OCI-LY7 (cell line): ENCODE measurements around the gene SPIC. TPM values are rescaled to one million over a fixed set of nuclear protein-coding genes. Genes with fewer than 3 reads are reported as not detected.
"Not testable (repeated sequence)": the region's sequence is repeated elsewhere in the genome, so short reads cannot be mapped to it uniquely, and the experiment has no call there.

Experiments
- BruUV-seq: library from RNA; stranded (reverse); fragments of 400-500 nt; replicated peaks from 2 replicates; lab custom pipeline; 2021; lab: Mats Ljungman, UMichigan
- CTCF ChIA-PET: fragments of 300-600 bp; sonication (Branson Sonifier 250); formaldehyde crosslinking; loops from one replicate; lab custom pipeline; 2022; ENCODE audit warnings: antibody characterized with exemption; ENCODE audit not compliant: unreplicated experiment; lab: Charles Lee
- POLR2A ChIA-PET: fragments of 300-600 bp; sonication (Branson Sonifier 250); formaldehyde crosslinking; loops from one replicate; lab custom pipeline; 2022; ENCODE audit warnings: antibody characterized with exemption; lab: Charles Lee
- DNase-seq: peaks from one replicate; pipeline ENCODE4 v3.0.0-alpha.2; 2015; ENCODE audit warnings: low spot score
- H2AFZ ChIP-seq: fragments of 200-600 bp; sonication (generic), shearing (Covaris generic); 2 replicates; pipeline ENCODE4 v1.6.1; 2014; ENCODE audit warnings: mild to moderate bottlenecking, antibody characterized with exemption, low read length, moderate library complexity
- H3K27ac ChIP-seq: fragments of 200-600 bp; sonication (generic); 2 replicates; pipeline ENCODE4 v1.5.1; 2014; ENCODE audit warnings: mixed run types, low read depth, mild to moderate bottlenecking, moderate library complexity, low read length, inconsistent platforms; ENCODE audit not compliant: poor library complexity, severe bottlenecking
- H3K36me3 ChIP-seq: fragments of 200-600 bp; sonication (generic); 2 replicates; pipeline ENCODE4 v1.6.1; 2014; ENCODE audit warnings: mild to moderate bottlenecking, antibody characterized with exemption, low read length, moderate library complexity, mixed read lengths; ENCODE audit not compliant: insufficient read depth
- H3K4me1 ChIP-seq: fragments of 200-600 bp; sonication (generic); 2 replicates; pipeline ENCODE4 v1.5.1; 2014; ENCODE audit warnings: mild to moderate bottlenecking, low read length; ENCODE audit not compliant: insufficient read depth, poor library complexity, severe bottlenecking
- H3K4me2 ChIP-seq: fragments of 200-600 bp; sonication (generic); 2 replicates; pipeline ENCODE4 v1.6.1; 2014; ENCODE audit warnings: mild to moderate bottlenecking, low read length
- H3K4me3 ChIP-seq: fragments of 200-600 bp; sonication (generic); 2 replicates; pipeline ENCODE4 v1.5.1; 2014; ENCODE audit warnings: mild to moderate bottlenecking, low read depth, low read length; ENCODE audit not compliant: poor library complexity, severe bottlenecking
- H3K79me2 ChIP-seq: fragments of 200-600 bp; sonication (generic); 2 replicates; pipeline ENCODE4 v1.6.1; 2016; ENCODE audit warnings: low read depth, mild to moderate bottlenecking, low read length, moderate library complexity, mixed read lengths; ENCODE audit not compliant: insufficient read depth
- H3K9me2 ChIP-seq: fragments of 200-600 bp; sonication (generic); 2 replicates; pipeline ENCODE4 v1.6.1; 2016; ENCODE audit warnings: mild to moderate bottlenecking, low read length, mixed read lengths; ENCODE audit not compliant: insufficient read depth
- H3K9me3 ChIP-seq: fragments of 200-600 bp; sonication (generic); 2 replicates; pipeline ENCODE4 v1.6.1; 2014; ENCODE audit warnings: mild to moderate bottlenecking, mixed run types, low read length, mixed read lengths
- H4K20me1 ChIP-seq: fragments of 200-600 bp; sonication (generic); 2 replicates; pipeline ENCODE4 v1.6.1; 2014; ENCODE audit warnings: mild to moderate bottlenecking, antibody characterized with exemption, low read length, moderate library complexity, mixed read lengths; ENCODE audit not compliant: insufficient read depth
- CTCF ChIP-seq: fragments of 200-600 bp; sonication (generic); conservative IDR thresholded peaks from 2 replicates; pipeline ENCODE4 v1.5.1; 2014; ENCODE audit warnings: mild to moderate bottlenecking, antibody characterized with exemption, low read length, moderate library complexity, mixed read lengths
- EZH2phosphoT487 ChIP-seq: fragments of 200-600 bp; sonication (generic); IDR thresholded peaks from 2 replicates; pipeline ENCODE4 v1.6.1; 2018; ENCODE audit warnings: low read depth, borderline replicate concordance, mild to moderate bottlenecking, mixed run types, antibody characterized with exemption, low read length, moderate library complexity, mixed read lengths
- intact Hi-C: fragments of 100-400 bp; cut with micrococcal nuclease; formaldehyde crosslinking; loops from one replicate; pipeline ENCODE4 v1.10.0; 2022; ENCODE audit not compliant: unreplicated experiment
- total RNA-seq, 2 experiments: library from RNA; depleted of rRNA in 1 of 2; stranded (reverse); fragments of >200 nt in 1 of 2; shearing (Covaris generic) in 1 of 2; gene quantifications; 2 replicates each; pipeline ENCODE4 v1.2.3, GENCODE V29; 2014 to 2022

Gene SPIC
- total RNA-seq, 2 experiments from 2014 or later = not detected

- peaks cover 3% of the 10 kb centered on the region for H3K4me1 ChIP-seq
- DNase-seq = no peak
- H3K9me3 ChIP-seq = no peaks in the 10 kb centered on the region
- ChIA-PET POLR2A (interaction anchor here (0.5 to 0.7 kb wide), 3 partner anchors 68 to 1396 kb away, joined by 3 to 4 read pairs (median 3); no protein-coding TSS in a partner anchor), CTCF (no interaction called here)
- H3K4me2 ChIP-seq = no peak overlapping the region
- no peak overlapping the region for H3K27ac ChIP-seq
- no peak overlapping the region for H3K4me3 ChIP-seq
- intact Hi-C loops = no loop called here
- no peaks in the 10 kb centered on the region for H4K20me1 ChIP-seq
- no TSS peak for BruUV-seq
- TF ChIP-seq CTCF (no peak), EZH2phosphoT487 (no peak)
- H2AFZ ChIP-seq = no peak overlapping the region
- H3K9me2 ChIP-seq = no peaks in the 10 kb centered on the region
- no peaks in the 10 kb centered on the region for H3K36me3 ChIP-seq
- no peaks in the 10 kb centered on the region for H3K79me2 ChIP-seq
Measured at GRCh38 chr12:101470939-101471338, 4.2 kb upstream of the SPIC start.

- H3K9me2 ChIP-seq, H3K4me3 ChIP-seq, intact Hi-C loops, H3K4me2 ChIP-seq, H4K20me1 ChIP-seq, H3K9me3 ChIP-seq, H3K4me1 ChIP-seq, H3K27ac ChIP-seq, H3K36me3 ChIP-seq, CTCF ChIA-PET, BruUV-seq, H3K79me2 ChIP-seq, H2AFZ ChIP-seq, DNase-seq: not testable (repeated sequence)
- POLR2A ChIA-PET = interaction anchor here (0.6 to 0.7 kb wide), 5 partner anchors 66 to 1396 kb away, joined by 3 to 4 read pairs (median 3); no protein-coding TSS in a partner anchor
Measured at GRCh38 chr12:101471878-101472277, 3.3 kb upstream of the SPIC start.

GRCh38 chr12:101474248-101474647 lies 888 bp upstream of the SPIC start:
- BruUV-seq = no TSS peak
- no peaks in the 10 kb centered on the region for H3K79me2 ChIP-seq
- H3K27ac ChIP-seq = no peak overlapping the region
- H3K4me2 ChIP-seq = no peak overlapping the region
- no peak for TF ChIP-seq EZH2phosphoT487
- no peak for TF ChIP-seq CTCF
- ChIA-PET POLR2A (interaction anchor here (0.5 to 0.7 kb wide), 3 partner anchors 10 to 411 kb away, joined by 3 read pairs; no protein-coding TSS in a partner anchor), CTCF (no interaction called here)
- no peak overlapping the region for H2AFZ ChIP-seq
- H3K4me1 ChIP-seq = peaks cover 3% of the 10 kb centered on the region
- intact Hi-C loops = no loop called here
- H3K9me3 ChIP-seq = no peaks in the 10 kb centered on the region
- H3K36me3 ChIP-seq = no peaks in the 10 kb centered on the region
- DNase-seq = no peak
- no peaks in the 10 kb centered on the region for H4K20me1 ChIP-seq
- no peaks in the 10 kb centered on the region for H3K9me2 ChIP-seq
- no peak overlapping the region for H3K4me3 ChIP-seq
